CD4-positive, alpha-beta T cell treated with Interleukin-6 for 4 hours (primary cell): ENCODE measurements around the gene SOX18.

Experiments used
- DNase-seq: peaks from one replicate; pipeline ENCODE4 v3.0.0-alpha.2; 2020; ENCODE audit warnings: mixed read lengths

The SOX18 gene

DNA sequence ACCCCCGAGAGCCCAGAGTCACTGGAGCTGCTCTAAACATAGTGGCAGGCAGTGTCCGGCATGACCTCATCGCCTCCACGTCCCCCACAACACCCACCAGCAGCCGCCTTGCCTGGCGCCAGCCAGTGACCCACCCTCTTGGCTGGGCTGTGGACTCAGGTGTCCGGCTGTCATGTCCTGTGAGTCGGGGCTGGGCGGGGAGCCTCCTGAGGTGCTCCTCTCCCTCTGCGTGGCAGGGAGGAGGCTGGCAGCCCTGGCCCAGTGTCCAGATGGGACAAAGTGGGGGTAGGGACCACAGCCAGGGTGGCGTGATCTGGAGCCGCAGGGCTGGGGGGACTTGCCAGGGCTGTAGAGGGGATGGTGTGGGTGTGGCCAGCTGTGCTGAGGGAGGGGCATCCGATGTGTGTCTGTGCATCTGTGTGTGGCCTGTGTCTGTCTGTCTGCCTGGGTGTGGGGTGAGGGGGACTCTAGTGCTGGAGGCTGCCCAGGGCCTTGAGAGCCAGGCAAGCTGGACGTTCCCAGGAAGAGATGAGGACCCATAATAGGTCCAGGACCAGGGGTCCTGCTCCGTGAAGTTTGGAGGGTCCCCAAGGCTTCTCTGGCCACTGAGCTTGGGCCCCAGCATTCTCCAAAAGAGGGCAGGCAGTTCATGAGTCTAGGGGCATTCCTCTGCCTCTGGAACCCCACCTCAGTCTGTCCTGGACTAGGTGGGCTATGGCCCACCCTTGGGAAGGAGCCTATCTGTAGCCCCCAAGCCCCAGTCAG, 2.3 kb upstream of the SOX18 start:
- DNase-seq = no peak

DNA sequence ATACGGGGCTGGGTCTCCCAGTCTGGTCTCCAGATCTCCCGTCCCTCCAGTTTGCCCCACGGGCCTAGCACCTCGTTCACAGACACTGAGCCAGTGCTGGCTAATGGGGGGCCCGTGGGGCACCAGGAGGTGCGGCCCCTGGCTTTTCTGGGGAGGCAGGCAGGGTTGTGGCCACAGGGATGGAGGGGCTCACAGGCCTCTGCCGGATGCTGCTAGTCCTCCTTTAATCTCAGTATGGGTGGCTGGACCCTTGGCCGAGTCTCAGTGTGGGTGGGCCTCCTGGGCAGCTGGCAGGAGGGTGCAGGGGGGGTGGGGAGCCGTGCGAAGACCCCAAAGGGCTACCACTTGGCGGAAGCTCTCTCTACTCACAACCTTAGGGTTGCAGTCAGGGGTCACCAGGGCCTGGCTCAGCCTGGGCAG, 1.6 kb upstream of the SOX18 start:
- DNase-seq = no peak

DNA sequence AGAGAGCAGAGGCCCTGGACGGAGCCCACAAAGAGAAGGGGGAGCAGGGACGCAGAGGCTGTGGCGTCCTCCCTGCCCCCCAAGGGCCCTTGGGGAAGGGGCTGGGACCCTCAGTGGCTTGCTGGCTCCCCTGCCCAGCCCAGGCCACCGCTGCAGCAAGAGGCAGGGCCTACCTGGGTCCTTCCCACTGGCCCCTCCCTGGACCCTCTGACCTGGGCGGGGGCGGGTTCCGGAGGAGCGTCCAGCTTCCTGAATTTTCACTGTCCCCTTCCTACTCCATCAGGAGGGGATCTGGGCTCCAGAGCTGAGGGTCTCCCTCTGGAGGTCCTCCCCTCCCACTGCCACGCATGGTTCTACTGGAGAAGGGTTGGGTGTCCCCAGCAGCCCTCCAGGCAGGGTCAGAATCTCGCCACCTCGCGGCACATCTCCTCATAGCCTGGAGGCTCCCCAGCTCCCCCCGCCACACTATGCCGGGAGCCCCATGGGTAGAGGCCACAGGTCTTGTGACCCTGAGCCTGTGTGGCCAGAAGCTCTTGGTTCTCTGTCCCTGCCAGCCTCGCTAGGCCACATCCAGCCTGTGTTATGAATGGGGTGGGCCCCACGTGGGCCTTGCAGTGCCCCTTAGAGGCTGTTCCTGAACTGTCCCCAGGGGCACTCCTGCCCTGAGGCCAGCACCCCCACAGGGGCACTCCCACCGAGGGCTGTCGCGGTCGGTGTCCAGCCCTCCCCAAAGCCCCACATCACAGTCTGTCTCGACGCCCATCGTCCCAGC, 1.0 kb upstream of the SOX18 start:
- no peak for DNase-seq

DNA sequence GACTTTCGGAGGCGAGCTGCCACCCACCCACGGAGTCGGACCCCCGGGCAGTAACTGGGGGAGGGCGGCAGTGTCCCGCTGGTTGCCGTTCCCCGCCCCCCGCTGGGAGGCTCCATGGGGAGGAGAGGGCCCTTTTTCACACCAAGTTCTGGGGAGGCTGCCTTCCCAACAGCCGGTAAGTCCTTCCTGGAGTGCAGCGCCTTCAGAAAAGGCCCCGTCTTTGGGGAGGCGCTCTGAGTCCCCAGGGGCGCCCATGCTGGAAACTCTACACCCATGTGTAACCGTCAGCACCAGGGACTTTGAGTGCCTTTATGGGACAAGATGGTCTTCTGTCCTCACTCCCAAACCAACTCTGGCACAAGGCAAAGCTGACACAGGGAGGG, 430 bp upstream of the SOX18 start:
- DNase-seq = no peak

DNA sequence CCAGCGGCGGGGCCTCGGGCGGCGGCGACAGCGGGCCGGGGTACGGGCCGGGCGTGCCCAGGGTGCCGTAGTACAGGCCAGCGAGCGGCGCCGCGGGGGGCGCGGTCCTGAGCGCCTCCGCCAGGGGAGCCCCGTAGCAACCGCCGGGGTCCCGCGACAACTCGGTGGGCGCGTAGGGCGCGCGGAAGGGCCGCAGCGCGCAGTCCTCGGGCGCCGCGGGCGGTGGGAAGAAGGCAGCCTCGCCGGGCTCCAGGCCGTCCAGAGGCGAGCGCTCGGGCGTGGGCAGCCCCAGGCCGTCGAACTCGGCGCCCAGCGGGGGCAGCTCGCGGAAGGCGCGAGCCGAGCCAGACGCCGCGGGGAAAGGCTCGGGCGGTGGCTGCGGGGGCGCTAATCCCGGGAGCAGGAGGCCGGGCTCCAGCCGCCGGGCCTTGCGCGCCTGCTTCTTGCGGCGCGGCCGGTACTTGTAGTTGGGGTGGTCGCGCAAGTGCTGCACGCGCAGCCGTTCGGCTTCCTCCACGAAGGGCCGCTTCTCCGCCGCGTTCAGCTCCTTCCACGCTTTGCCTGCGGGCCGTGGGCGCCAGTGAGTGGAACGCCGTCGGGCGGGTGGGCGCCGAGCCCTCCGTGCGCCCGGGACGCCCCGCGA, 916 bp downstream of the SOX18 start:
- no peak for DNase-seq

DNA sequence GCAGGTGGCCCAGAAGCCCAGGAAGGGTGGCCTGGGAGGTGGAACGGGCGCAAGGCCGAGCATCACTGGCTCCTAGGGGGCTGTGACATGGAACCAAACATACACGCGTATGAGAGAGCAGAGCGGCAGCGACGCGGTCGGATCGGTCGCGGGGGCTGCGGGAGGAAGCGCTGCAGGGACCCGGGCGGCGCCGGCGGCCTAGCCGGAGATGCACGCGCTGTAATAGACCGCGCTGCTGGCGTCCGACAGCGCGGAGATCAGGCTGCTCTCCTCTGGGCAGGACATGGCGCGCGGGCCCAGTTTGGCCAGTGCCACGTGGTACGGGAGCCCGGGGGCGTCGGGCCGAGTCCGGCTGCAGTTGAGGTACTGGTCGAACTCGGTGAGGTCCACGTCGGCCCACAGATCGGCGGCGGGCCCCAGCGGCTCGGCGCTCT, 1.5 kb downstream of the SOX18 start:
- no peak for DNase-seq

DNA sequence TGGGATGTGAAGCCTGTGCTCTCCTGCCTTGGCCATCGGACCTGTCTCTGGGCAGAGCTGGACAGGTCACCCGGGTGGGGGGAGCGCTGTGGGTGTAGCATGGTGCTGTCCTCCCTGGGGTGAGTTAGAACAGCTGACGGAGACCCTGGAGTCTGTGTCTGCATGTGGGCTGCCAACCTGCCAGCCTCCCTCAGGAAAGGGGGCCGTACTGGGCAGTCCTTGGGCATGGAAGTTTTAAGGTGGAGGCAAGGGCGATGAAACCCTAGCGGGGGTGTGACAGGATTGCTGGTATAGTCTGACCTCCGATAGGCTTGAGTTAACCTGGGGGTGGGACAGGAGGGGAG, 2.4 kb downstream of the SOX18 start:
- DNase-seq = no peak

DNA sequence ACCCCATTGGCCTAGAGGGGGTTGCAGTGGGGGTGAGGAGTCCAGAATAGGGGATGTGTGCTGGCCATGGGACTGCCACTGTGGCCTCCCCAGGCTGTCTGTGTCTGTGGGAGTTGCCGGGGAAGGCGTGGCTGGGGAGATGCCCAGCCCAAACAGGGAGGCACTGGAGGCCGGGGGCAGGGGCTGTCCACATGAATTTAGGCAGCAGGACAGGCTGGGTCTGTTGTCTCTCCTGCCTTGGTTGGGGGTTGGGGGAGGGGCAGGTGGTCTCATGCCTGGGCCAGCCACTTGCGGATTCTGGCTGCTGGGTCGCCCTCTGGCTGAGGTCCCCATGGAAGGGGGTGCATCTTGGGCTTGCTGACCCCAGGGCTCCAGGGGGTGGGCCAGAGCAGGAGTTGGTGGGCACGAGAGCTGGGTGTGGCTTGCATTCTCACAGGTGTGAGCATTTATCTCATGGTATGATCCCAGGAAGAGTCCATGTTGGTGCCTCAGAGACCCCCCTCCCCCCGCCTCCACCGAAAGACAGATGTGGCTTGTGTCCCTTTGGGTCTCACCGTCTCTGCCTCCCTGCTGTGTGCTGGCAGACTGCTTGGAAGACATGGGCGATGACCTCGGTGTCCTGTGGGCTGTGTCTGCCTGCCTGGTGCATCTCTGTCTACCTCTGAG, 4.0 kb downstream of the SOX18 start:
- no peak for DNase-seq

DNA sequence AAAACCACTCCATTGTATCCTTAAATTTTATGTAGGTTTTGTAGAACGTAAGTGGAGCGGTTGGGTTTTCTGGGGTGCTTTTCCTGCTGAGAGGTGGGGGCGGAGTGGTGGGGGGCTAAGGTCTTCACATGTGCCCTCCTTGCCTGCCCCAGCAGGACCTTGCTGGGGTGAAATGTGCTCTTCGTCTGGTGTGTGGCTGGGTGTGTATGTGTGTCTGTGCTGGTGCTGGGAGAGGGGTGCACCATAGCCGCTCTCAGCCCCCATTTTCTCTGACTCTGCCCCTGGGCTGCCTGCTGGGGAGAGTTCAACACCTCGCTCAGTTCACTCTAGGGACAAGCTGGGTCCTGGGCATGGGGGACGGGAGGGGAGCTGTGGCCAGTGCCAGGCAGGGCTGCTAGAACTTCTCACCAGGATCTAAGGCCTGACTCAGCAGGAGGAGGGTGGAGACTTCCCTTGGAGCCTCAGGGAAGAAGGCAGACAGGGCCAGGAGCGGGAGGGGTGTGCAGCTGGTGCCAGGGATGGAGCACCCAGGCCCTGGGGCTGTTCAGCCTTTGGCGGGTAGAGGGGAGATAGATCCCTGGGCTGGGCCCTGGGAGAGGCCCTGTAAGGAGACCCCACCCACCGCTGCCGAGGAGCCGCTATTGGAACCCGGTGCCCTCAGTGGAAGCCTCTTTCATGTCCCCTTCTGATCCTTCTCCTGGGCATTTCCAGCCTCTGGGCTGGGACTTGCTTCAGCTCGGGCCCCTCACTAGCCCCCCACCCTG, 4.8 kb downstream of the SOX18 start:
- DNase-seq = no peak

DNA sequence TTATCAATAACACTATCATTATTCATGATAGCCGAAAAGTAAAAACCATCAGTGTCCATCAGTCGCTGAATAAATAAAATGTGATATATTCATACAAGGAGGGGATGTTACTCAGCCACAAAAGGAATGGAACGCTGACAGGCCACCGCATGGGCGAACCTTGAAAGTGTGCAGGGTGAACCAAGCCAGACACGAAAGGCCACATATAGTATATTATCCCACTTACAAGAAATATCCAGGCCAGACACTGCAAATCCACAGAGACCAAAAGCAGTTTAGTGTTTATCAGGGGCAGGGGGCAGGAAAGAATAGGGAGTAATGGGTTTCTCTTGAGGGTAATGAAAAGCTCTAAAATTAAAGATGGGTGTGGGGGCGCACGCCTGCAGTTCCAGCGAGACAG, 5.7 kb downstream of the SOX18 start:
- no peak for DNase-seq

DNA sequence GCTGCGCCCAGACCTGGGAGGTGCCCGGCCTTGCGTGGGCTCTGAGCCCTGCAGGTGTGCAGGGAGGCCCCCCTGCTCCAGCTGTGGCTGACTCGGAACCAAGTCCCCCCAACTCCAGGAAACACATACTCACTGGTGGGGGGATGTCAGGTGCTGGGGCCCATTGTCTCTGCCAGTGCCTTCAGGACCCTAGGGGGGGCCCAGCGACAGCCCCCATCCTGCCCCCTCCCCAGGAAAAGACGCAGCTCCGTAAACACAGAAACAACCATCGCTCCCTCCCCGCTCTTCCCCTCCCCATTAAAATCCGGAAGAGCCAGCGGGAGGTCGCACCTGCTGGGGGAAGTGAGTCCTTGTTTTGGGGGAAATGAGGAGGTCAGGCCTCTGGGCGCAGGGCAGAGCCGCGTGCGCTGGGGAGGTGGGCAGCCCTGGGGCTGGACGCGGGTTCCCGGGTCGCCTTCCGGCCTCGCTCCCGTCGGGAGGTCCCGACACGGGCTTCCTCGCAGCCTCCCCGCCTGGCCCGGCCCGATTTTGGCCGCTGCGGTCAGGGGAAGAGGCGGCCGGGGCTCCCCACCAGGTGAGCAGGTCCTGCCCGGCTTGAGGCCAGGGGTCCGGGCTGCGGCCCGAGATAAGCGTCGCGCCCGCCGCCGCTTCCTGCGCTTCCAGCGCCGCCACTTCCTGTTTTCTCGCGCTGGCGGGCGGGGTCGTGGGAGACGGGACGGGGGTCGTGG, 7.2 kb downstream of the SOX18 start:
- DNase-seq = peak; percentile 50

DNA sequence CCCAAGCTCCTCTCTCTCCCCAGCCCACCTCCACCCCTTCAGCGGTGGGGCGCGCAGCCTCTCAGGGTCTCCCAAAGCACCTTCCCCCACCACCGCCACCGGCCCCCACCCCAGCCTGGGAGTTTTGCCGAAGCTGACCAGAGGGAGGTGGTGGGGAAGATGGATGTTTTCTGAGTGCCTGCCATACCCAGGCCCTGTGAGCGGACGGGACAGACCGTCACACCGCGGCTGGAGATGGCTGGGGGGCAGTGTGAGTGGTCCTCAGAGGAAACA, 7.7 kb downstream of the SOX18 start:
- DNase-seq = no peak

DNA sequence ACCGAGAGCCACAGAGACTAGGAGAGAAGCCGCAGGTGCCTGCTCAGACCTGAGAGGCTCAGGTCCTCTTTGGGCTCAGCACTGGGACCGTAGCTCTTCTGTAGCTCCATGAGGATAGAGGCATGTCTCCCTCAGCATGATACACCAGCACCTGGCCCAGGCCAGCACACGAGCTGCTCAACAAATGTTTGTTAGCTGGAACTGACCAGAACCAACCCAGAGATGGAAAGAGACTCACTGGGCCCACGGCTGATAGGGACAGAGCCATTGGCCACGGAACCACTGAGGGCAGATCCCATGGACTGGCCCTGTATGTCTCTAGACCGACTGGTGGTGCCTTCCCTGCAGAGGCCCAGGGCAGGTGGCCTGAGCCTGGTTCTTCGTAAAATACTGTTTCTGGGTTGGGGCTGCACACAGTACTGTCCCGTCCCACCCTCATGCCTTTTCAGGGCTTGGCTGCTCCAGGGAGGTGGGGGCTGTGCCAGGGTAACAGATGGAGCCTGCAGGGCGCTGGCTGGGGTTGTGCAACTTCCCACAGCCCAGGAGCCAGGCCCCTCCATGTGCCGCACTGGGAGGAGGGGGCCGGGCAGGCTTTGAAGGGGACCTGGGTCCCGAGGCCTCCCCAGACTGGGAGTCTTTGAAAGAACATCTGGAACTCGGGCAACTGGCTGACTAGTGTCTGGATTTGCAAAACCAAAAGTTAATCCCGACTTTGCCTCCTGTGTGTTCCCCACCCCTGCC, 8.2 kb downstream of the SOX18 start:
- peak; percentile 2 for DNase-seq

DNA sequence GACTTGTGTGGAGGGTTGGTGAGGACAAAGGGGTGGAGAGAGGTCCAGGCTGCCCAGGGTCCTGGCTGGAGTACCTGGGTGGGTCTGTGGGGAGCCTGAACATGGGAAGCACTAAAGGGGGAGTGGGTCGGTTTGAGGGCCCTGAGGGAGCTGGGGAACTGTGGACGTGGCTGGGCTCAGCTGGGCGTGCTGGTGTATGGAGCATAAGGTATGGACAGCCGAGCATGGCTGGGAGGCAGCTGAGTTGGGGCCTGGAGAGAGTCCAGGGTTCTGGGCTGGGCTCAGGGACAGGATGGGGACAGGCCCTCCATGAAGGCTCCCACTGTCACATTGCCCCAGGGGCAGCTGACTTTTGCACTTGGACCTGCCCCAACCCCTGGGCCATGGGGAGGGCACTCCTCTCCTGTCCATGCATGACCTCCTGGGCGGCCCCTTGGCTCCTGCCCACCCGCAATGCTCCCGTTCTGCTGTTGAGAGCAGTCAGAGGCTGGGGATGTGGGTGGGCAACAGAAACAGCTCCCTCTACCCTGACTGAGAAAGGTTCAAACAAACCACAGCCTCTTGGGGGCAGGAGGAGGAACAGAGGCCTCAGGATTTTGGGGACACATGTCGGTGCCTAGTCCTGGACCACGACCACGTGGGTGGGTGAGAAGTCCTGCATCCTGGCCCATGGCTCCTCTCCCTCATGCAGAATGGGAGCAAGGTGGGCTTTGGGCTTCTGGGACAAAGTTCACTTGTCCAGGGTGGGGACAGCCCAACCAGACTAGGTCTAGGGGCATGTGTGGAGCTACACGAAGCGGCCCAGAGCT, 9.0 kb downstream of the SOX18 start:
- DNase-seq = peak; percentile 0

DNA sequence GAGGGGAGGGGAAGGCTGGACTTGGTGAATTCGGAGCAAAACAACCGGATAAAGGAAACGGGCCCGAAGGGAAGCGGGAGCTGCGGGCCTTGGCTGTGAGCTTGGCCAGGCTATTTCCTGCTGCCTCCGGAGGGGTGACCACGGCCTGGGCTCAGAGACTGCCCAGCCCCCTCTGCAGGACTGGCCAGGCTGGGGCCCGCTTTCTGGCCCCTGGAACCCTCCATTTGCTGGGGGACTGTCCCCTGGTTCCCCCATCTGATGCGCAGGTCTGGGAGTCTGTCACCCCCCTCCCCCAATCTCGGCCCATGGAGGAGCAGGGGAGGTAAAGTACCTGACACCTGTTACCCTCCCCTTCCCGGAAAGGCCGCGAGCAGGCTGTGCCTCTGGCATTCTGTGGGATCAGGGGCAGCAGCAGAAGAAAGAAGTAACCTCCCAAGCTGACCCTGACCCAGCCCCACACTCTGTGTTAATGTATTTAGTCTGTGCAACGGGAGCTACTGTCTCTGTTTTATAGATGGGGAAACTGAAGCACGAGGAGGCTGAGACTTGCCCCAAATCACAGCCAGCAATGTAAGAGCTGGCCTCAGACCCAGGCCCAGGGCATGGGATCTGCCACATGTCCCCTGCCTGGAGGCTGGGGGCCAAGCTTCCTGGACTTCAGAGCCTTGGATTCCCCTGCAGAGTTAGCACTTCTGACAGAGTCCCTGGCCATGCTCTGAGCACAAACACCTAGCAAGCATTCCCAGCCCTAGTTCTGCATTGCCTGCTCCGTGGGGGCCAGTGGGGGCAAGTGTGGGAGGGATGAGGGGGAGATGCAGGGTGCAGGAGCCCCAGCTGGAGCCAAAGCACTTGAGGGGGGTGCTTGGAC, 9.9 kb downstream of the SOX18 start:
- DNase-seq = peak; percentile 2

DNA sequence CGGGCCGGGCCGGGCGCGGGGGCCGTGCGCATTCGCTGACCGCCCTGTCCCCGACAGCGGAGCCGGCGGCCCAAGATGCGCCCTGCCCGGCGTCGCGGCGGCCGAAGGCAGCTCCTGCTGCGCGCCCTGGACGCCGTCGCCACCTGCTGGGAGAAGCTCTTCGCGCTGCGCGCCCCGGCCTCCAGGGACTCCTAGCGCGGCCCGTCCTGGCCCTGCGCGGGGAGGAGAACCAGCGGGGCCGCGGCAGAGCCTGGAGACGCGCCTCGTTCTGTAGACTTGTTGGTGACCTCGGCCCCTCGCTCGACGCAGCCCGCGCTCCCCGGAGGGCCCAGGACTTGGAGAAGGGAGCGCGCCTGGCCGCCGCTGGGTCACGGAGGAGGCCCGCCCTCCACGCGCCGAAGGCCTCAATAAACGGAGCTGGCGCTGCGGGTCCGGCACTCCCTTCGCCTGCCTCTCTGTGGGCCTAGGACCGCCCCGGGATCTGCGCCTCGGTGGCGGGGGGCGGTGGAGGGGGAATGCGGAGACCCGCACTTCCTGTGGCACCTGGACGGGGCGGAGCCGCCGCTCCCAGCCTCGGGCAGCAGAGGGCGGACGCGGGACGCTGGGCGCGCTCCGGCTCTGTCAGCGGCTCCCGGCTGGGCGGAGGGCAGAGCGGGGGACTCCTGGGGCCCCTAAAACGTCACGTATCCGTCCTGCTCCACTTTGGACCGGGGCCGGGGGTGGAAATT, 10.7 kb downstream of the SOX18 start:
- peak; percentile 83 for DNase-seq

DNA sequence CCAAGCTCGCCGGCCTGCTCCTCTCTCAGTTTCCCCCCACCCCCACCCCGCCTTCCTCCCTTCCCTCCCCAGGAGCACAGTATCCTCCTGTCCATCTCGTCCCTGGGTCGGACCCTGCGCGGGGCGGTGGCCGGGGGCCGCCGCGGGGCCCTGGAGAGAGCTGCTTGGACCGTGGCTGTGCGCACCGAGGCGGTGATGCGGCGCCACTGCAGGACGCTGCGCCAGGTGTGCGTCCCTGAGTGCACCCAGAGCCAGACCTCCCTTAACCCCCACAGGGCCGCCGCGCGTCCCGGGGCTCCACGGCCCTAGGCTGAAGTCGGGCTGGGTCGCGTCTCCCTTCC, 11.2 kb downstream of the SOX18 start:
- no peak for DNase-seq

DNA sequence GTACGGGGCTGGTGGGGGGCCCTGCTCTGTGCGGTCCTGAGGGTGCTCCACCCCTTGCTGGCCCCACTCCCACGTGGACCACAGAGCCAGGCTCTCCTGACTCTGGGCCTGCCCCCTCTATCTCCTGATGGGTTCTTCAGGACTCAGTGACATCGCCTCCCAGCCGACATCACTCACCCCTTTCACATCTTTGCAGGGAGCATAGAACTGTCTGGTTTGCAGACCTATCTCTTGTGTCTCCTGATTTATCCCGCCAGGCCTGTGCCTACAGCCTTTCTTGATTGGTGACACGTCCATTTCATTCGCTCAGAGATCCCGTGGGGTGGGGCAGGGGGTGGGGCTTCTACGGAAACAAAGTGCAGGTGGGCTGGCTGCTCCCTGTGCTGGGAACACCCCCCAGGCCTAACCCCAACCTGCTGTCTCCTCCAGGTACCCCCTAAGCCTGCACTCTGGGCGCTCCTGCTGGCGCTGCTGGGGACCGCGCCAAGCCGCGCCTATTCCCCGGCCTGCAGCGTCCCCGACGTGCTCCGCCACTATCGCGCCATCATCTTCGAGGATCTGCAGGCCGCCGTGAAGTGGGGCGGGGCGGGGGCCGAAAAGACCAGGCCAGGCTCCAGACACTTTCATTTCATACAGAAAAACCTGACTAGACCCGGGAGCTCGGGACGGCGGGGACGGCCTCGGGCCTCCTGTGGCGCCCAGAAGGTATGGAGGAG, 11.8 kb downstream of the SOX18 start:
- DNase-seq = no peak

DNA sequence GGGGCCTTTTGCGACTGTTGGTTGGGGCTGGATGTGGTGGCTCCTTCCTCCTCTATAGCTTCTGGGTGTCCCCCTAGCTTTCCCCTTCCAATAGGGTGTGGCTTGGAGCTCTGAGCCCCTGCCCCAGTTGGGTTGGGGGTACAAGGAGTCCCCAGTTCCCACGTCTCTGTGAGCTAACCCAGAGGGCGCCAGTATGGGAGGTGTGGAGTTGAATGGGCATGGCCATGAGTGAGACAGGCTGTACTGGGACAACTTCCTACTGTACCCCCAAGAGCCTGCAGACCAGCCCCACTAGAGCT, 12.3 kb downstream of the SOX18 start:
- no peak for DNase-seq
